Caco-2 (cell line): Measurements from ENCODE around the gene NOXO1. TPM values are rescaled to one million over a fixed set of nuclear protein-coding genes. Genes with fewer than 3 reads are reported as not detected.
"Not testable (repeated sequence)": the region's sequence is repeated elsewhere in the genome, so short reads cannot be mapped to it uniquely, and the experiment has no call there.

ENCODE experiments used
- BruUV-seq: library from RNA; stranded (reverse); fragments of 400-500 nt; replicated peaks from 2 replicates; lab custom pipeline; 2021; lab: Mats Ljungman, UMichigan
- CTCF ChIA-PET: fragments of 300-600 bp; sonication (Branson Sonifier 250); formaldehyde crosslinking; loops from one replicate; lab custom pipeline; 2022; ENCODE audit warnings: antibody characterized with exemption; lab: Charles Lee
- POLR2A ChIA-PET: fragments of 300-600 bp; sonication (Branson Sonifier 250); formaldehyde crosslinking; loops from one replicate; lab custom pipeline; 2022; ENCODE audit warnings: antibody characterized with exemption; lab: Charles Lee
- DNase-seq, 2 experiments: peaks; one replicate each; pipeline versions ENCODE4 v3.0.0 to v3.0.0-alpha.2; 2020 to 2022
- H3K27me3 ChIP-seq: replicated peaks from 2 replicates; pipeline ENCODE4 v1.6.0; 2011; ENCODE audit warnings: low read length; ENCODE audit not compliant: control insufficient read depth, insufficient read depth
- H3K36me3 ChIP-seq: 2 replicates; pipeline ENCODE4 v1.5.1; 2011; ENCODE audit warnings: low read length; ENCODE audit not compliant: control insufficient read depth, insufficient read depth
- H3K4me1 ChIP-seq: fragments of 250-450 bp; sonication (Bioruptor Pico); 2 replicates; pipeline ENCODE4 v1.5.1; 2020; ENCODE audit warnings: mild to moderate bottlenecking
- H3K4me3 ChIP-seq: 2 replicates; pipeline ENCODE4 v1.5.1; 2011; ENCODE audit warnings: low read depth, mild to moderate bottlenecking, control low read depth, low read length
- H3K9me3 ChIP-seq: fragments of 250-450 bp; sonication (Bioruptor Pico); 2 replicates; pipeline ENCODE4 v1.5.1; 2020; ENCODE audit warnings: mild to moderate bottlenecking, moderate library complexity
- H3K27ac Mint-ChIP-seq: one replicate; pipeline ENCODE4 v1.8.0; 2022; ENCODE audit warnings: mixed read lengths; ENCODE audit not compliant: unreplicated experiment
- H3K27me3 Mint-ChIP-seq: one replicate; pipeline ENCODE4 v1.8.0; 2022; ENCODE audit warnings: mixed read lengths; ENCODE audit not compliant: insufficient read depth, unreplicated experiment
- H3K36me3 Mint-ChIP-seq: one replicate; pipeline ENCODE4 v1.8.0; 2022; ENCODE audit warnings: mild to moderate bottlenecking, mixed read lengths; ENCODE audit not compliant: insufficient read depth, unreplicated experiment
- H3K4me1 Mint-ChIP-seq: one replicate; pipeline ENCODE4 v1.8.0; 2022; ENCODE audit warnings: low read depth, mixed read lengths; ENCODE audit not compliant: unreplicated experiment
- H3K4me3 Mint-ChIP-seq: one replicate; pipeline ENCODE4 v1.8.0; 2022; ENCODE audit warnings: mild to moderate bottlenecking, moderate library complexity, mixed read lengths; ENCODE audit not compliant: unreplicated experiment
- H3K9me3 Mint-ChIP-seq: one replicate; pipeline ENCODE4 v1.8.0; 2022; ENCODE audit warnings: mixed read lengths; ENCODE audit not compliant: unreplicated experiment
- CTCF ChIP-seq, 2 experiments: fragments of 200-600 bp in 1 of 2; IDR thresholded peaks; 1 replicate in 1 of 2; 2 replicates in 1 of 2; pipeline versions ENCODE4 v1.5.1 to v1.8.0; 2011 to 2022; ENCODE audit warnings: antibody characterized with exemption in 1 of 2, control low read depth in 1 of 2, inconsistent platforms in 1 of 2, low read depth in 1 of 2, low read length in 1 of 2, mild to moderate bottlenecking in 1 of 2, moderate library complexity in 1 of 2; ENCODE audit not compliant: insufficient read depth in 1 of 2, severe bottlenecking in 1 of 2, unreplicated experiment in 1 of 2
- intact Hi-C: fragments of 100-400 bp; cut with micrococcal nuclease; formaldehyde crosslinking; loops from one replicate; pipeline ENCODE4 v1.10.0; 2022; ENCODE audit not compliant: unreplicated experiment
- total RNA-seq: library from RNA; stranded (reverse); gene quantifications from 2 replicates; pipeline ENCODE4 v1.2.3, GENCODE V29; 2022

Gene NOXO1
- total RNA-seq, 1 experiment from 2014 or later, result 1.1 TPM

- H3K27me3 ChIP-seq, result no peaks in the 10 kb centered on the region
- Mint-ChIP-seq H3K27me3 (no peaks in the 10 kb centered on the region), H3K4me1 (no peaks in the 10 kb centered on the region), H3K4me3 (peak overlapping the region; percentile 87), H3K36me3 (peaks cover 34% of the 10 kb centered on the region), H3K9me3 (no peaks in the 10 kb centered on the region), H3K27ac (peak overlapping the region; percentile 61)
- ChIA-PET POLR2A (interaction anchor here (1.0 to 1.6 kb wide), 3 partner anchors 19 to 111 kb away, joined by 3 to 29 read pairs (median 6); partner anchors contain the start of gene RPS2), CTCF (interaction anchor here (0.6 to 2.0 kb wide), 6 partner anchors 9 to 374 kb away, joined by 3 to 9 read pairs (median 4); partner anchors contain the start of gene GFER)
- no peaks in the 10 kb centered on the region for H3K9me3 ChIP-seq
- peak in 1 of 2 experiments; percentile 61 for DNase-seq
- no peaks in the 10 kb centered on the region; the same call in none of the 2 replicates for H3K36me3 ChIP-seq
- TSS peak; percentile 34 for BruUV-seq
- H3K4me3 ChIP-seq, result peak overlapping the region; percentile 24
- peaks cover 28% of the 10 kb centered on the region for H3K4me1 ChIP-seq
- peak in 1 of 2 experiments; percentile 61 for TF ChIP-seq CTCF (IDR thresholded peaks at IDR 0.05; ENCODE audit: insufficient read depth in 1 of 2, low read depth in 1 of 2, low read length in 1 of 2, severe bottlenecking in 1 of 2, unreplicated experiment in 1 of 2)
- intact Hi-C loops, result no loop called here
These were observed 39.9 kb downstream of the NOXO1 start for GRCh38 chr16:1941162-1942046.

GRCh38 chr16:1940273-1941161 lies 40.8 kb downstream of the NOXO1 start:
- no peaks in the 10 kb centered on the region for H3K27me3 Mint-ChIP-seq
- Histone ChIP-seq H3K27me3 (no peaks in the 10 kb centered on the region), H3K9me3 (no peaks in the 10 kb centered on the region), H3K36me3 (no peaks in the 10 kb centered on the region; the same call in none of the 2 replicates), H3K4me3 (peak overlapping the region; percentile 24), H3K4me1 (peaks cover 28% of the 10 kb centered on the region)
- no peaks in the 10 kb centered on the region for H3K9me3 Mint-ChIP-seq
- DNase-seq, result peak; percentile 51 to 76
- TF ChIP-seq CTCF (IDR thresholded peaks at IDR 0.05; ENCODE audit: insufficient read depth in 1 of 2, low read depth in 1 of 2, low read length in 1 of 2, severe bottlenecking in 1 of 2, unreplicated experiment in 1 of 2), result no peak
- H3K36me3 Mint-ChIP-seq, result peaks cover 34% of the 10 kb centered on the region
- peak overlapping the region; percentile 61 for H3K27ac Mint-ChIP-seq
- peak overlapping the region; percentile 87 for H3K4me3 Mint-ChIP-seq
- intact Hi-C loops, result no loop called here
- CTCF ChIA-PET, result interaction anchor here (0.6 to 2.0 kb wide), 7 partner anchors 8 to 375 kb away, joined by 3 to 9 read pairs (median 3); partner anchors contain the start of genes GFER and NUBP2
- no peaks in the 10 kb centered on the region for H3K4me1 Mint-ChIP-seq
- no TSS peak for BruUV-seq
- POLR2A ChIA-PET, result interaction anchor here (0.7 to 1.6 kb wide), 4 partner anchors 20 to 215 kb away, joined by 3 to 29 read pairs (median 4); partner anchors contain the start of genes RPS2 and TRAF7

- H3K4me3 ChIP-seq, H3K27ac Mint-ChIP-seq, intact Hi-C loops, H3K9me3 Mint-ChIP-seq, H3K36me3 ChIP-seq, H3K4me1 Mint-ChIP-seq, H3K9me3 ChIP-seq, DNase-seq, H3K27me3 ChIP-seq, H3K27me3 Mint-ChIP-seq: not testable (repeated sequence)
- peak overlapping the region; percentile 87 for H3K4me3 Mint-ChIP-seq
- peaks cover 28% of the 10 kb centered on the region for H3K4me1 ChIP-seq
- BruUV-seq, result TSS peak; percentile 11
- CTCF ChIA-PET, result interaction anchor here (0.6 to 2.0 kb wide), 3 partner anchors 11 to 157 kb away, joined by 3 to 9 read pairs (median 4); partner anchors contain the start of gene NUBP2
- POLR2A ChIA-PET, result interaction anchor here (0.7 to 1.6 kb wide), 2 partner anchors 25 to 216 kb away, joined by 3 to 29 read pairs; partner anchors contain the start of genes RPS2 and TRAF7
- H3K36me3 Mint-ChIP-seq, result peaks cover 34% of the 10 kb centered on the region
These were observed 41.4 kb downstream of the NOXO1 start for GRCh38 chr16:1939833-1940232.
